GM10847 (cell line): ENCODE data around the gene ZBTB9.

Source experiments
- POLR2A ChIP-seq: IDR thresholded peaks from 2 replicates; pipeline ENCODE4 v1.6.1; 2011; ENCODE audit not compliant: insufficient read length; ENCODE audit errors: extremely low read depth

ZBTB9 gene

GRCh38 chr6:33426590-33427511 is 27.5 kb upstream of the ZBTB9 start:
- TF ChIP-seq POLR2A = no peak

- no peak for TF ChIP-seq POLR2A
Observed at GRCh38 chr6:33427585-33428223, 26.7 kb upstream of the ZBTB9 start.

DNA sequence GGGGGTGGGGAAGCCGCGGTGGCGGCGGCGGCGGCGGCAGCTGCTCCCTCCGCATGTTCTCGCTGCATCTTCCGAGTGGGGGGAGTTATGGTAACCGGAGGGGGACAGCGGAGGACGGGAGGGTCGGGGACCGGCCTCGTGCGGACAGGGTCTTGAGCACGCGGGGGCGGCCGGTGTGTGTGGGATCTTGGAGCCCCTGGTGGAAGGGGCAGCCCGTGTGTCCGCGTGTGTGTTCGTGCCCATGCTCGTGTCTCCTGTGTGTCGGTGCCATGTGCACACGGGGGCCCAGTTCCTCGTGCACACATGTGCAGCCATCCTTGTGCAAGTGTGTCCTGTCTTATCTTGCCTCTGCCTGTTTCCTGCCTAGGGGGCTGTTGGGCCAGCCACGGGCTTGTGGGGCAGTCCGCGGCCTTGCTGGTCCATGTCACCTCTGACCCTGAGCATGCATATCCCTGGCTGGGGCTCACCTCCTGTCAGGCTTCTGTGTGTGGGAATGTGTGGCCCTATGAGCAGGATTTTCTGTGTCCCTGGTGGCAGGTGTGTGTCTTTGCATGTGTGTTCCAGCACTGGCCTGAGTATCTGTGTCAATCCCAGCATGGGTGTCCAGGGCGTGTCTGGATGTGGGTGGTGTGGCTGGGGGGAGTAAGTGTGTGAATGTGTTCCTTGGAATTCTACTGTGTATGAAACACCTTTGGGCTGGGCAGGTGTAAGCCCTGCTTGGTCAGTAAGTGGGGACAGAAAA is 26.0 kb upstream of the ZBTB9 start:
- no peak for TF ChIP-seq POLR2A

- TF ChIP-seq POLR2A = no peak
Observed at GRCh38 chr6:33428966-33429749, 25.2 kb upstream of the ZBTB9 start.

GRCh38 chr6:33429750-33430052 is 24.7 kb upstream of the ZBTB9 start:
- no peak for TF ChIP-seq POLR2A

GRCh38 chr6:33430334-33430733 is 24.0 kb upstream of the ZBTB9 start:
- no peak for TF ChIP-seq POLR2A

DNA sequence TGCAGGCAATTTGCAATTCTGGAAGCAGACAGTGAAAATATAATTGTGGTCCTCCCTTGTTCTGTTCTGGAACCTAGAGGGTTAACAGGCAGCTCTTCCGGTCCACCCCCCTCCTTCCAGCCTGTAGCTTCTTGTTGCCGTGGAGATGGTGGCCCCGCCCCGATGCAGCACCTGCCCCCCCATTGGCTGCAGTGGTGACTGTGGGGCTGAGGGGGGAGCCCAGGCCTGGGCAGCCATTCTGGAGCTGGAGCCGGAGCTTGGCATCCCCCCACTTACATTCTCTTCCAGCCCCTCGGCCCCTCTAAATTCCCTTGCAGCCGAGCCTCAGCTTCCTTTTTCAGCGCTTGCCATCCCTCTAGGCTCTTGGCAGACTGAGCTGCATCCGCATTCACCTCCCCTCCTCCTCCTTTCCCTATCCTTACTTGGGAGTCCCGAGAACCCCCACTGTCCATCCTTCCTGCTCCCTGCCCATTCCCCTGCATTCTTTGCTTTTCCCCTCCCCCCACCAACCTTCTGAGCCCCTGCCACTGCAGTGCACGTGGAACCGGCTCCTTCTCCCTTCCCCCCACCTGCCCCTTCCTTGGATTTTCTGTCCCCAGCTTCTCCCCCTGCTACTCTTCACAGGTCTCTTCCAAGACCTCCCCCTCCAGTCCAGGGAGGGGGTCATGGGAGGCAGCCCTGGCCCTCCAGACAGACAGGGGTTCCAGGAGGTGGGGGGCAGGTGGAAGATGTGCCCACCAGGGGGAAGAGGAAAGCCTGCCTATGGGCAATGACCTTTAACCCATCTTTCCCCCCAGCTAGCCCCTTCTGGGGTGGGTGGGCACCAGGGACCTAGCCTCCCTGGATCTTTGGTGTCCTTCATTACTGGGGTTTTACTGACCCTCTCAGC is 23.1 kb upstream of the ZBTB9 start:
- TF ChIP-seq POLR2A = no peak

GRCh38 chr6:33431880-33432541 is 22.4 kb upstream of the ZBTB9 start:
- no peak for TF ChIP-seq POLR2A

GRCh38 chr6:33432546-33432945 is 21.8 kb upstream of the ZBTB9 start:
- no peak for TF ChIP-seq POLR2A

DNA sequence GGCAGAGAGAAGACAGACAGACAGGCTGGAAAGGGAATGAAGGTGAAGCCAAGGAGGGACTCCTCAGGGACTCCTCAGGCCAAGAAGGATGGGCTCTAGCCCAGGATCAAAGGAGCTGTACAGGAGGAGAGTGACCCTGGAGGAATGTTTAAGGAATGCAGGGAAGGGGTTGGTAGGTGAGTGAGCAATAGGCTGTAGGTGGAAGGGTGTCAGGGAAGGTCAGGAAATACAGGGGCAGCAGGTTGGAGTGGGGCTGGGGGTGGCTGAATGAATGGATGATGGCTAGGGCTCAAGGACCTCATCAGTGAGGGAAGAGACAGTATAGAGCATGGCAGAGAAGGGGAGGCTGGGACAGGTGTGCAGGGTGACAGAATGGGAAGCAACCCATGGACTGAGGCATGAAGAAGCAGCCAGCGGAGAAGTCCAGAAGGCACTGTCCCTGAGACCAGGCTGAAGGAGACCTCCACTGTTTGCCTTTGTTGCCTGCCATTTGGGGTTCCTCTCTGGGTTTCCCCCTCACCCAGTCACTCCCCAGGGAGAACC is 21.3 kb upstream of the ZBTB9 start:
- TF ChIP-seq POLR2A = no peak

GRCh38 chr6:33433544-33434191 is 20.7 kb upstream of the ZBTB9 start:
- TF ChIP-seq POLR2A = no peak

- no peak for TF ChIP-seq POLR2A
Observed at GRCh38 chr6:33434961-33435360, 19.4 kb upstream of the ZBTB9 start.

- no peak for TF ChIP-seq POLR2A
Observed at GRCh38 chr6:33437666-33438065, 16.7 kb upstream of the ZBTB9 start.

DNA sequence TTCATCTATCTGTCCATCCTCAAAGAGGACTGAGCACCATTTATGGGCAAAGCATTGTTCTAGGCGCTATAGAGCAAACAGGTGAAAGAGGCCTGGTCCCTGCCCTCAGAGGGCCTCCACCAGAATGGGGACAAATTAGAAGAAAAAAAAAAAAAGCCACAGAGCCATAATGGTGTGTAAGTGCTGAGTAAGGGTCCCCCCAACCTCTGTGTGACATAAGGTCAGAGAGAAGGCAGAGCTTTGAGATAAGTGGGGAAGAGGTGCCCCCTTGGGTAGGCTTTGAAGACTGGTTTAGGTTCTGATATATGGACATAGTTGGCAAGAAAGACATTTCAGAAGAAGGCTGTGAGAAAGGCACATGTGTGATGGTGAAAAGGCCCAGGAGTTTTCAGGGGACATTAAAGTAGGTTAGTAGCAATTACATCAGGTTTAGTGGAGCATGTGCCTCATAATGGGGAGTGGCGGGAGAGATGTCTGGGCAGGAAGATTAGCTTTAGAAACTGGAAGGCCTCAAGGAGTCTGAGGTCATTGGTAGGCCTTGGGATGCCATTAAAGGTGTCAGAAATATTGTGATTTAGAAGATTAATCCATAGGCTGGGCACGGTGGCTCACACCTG is 15.3 kb upstream of the ZBTB9 start:
- TF ChIP-seq POLR2A = no peak
